ENCODE results near the gene MKNK2.

DNA sequence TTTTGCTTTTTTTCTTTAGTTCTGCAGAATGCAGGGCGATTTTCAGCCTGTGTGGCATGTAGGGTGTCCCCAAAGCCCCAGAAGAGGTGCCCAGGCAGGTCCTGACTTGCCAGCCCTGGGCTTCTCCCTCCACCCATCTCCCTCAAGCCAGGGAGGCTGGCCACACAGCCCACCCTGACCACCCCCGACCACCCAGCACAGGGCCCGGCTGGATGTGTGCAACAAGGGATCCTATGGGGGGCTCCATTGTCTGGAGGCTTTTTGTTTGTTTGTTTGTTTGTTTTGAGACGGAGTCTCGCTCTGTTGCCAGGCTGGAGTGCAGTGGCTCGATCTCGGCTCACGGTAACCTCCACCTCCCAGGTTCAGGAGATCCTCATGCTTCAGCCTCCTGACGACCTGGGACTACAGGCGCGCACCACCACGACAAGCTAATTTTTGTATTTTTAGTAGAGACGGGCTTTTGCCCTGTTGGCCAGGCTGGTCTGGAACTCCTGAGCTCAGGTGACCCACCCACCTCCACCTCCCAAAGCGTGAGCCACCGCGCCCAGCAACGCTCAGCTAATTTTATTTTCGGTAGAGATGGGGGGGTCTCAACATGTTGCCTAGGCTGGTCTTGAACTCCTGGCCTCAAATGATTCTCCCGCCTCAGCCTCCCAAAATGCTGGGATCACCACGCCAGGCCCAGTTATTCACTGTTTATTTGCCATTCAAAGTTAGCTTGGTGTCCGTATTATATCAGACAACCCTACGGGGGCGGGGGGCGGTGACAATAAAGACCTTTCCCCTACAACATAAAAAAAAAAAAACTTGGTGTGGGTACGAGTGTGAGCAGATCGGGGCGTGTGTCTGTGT lies 7.8 kb upstream of the MKNK2 start:
- TF ChIP-seq, protein P1, sequence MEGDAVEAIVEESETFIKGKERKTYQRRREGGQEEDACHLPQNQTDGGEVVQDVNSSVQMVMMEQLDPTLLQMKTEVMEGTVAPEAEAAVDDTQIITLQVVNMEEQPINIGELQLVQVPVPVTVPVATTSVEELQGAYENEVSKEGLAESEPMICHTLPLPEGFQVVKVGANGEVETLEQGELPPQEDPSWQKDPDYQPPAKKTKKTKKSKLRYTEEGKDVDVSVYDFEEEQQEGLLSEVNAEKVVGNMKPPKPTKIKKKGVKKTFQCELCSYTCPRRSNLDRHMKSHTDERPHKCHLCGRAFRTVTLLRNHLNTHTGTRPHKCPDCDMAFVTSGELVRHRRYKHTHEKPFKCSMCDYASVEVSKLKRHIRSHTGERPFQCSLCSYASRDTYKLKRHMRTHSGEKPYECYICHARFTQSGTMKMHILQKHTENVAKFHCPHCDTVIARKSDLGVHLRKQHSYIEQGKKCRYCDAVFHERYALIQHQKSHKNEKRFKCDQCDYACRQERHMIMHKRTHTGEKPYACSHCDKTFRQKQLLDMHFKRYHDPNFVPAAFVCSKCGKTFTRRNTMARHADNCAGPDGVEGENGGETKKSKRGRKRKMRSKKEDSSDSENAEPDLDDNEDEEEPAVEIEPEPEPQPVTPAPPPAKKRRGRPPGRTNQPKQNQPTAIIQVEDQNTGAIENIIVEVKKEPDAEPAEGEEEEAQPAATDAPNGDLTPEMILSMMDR (IDR thresholded peaks at IDR 0.05; ENCODE audit: extremely low read depth in 1 of 2, insufficient read depth in 1 of 2, low read depth in 1 of 2, low read length in 2 of 2), result no peak
- TF ChIP-seq EZH2 (IDR thresholded peaks at IDR 0.05; ENCODE audit: borderline replicate concordance, low read depth, low read length, severe bottlenecking) (no peak), POLR2A (IDR thresholded peaks at IDR 0.05; ENCODE audit: low read depth, low read length) (no peak), JUN (IDR thresholded peaks at IDR 0.05; ENCODE audit: borderline replicate concordance, insufficient read depth, insufficient read length, low read depth) (no peak), MYC (IDR thresholded peaks at IDR 0.05; ENCODE audit: low read depth, low read length) (no peak), FOS (IDR thresholded peaks at IDR 0.05; ENCODE audit: borderline replicate concordance, insufficient read depth, low read length) (no peak), POLR2AphosphoS5 (IDR thresholded peaks at IDR 0.05; ENCODE audit: insufficient read depth, low read depth, low read length) (no peak)
- TF ChIP-seq, protein P2, sequence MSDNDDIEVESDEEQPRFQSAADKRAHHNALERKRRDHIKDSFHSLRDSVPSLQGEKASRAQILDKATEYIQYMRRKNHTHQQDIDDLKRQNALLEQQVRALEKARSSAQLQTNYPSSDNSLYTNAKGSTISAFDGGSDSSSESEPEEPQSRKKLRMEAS (IDR thresholded peaks at IDR 0.05; ENCODE audit: insufficient read depth, insufficient read length), result no peak

All from endothelial cell of umbilical vein (primary cell).